GM18870 (cell line): ENCODE measurements around the gene PAPPA.

Experiments
- ATAC-seq: cut with Tn5 transposase; IDR thresholded peaks from one replicate; pipeline ENCODE4 v1.9.1; 2021; ENCODE audit warnings: moderate library complexity; ENCODE audit not compliant: unreplicated experiment

Gene PAPPA

GRCh38 chr9:116151199-116151598 lies 2.4 kb upstream of the PAPPA start:
- no peak for ATAC-seq

GRCh38 chr9:116151966-116152381 lies 1.6 kb upstream of the PAPPA start:
- no peak for ATAC-seq

GRCh38 chr9:116152390-116152789 lies 1.2 kb upstream of the PAPPA start:
- ATAC-seq = no peak

- no peak for ATAC-seq
Measured at GRCh38 chr9:116152941-116153764, 438 bp upstream of the PAPPA start.

GRCh38 chr9:116154334-116154975 lies 864 bp downstream of the PAPPA start:
- ATAC-seq = no peak

- ATAC-seq = no peak
Measured at GRCh38 chr9:116154976-116155697, 1.5 kb downstream of the PAPPA start.

GRCh38 chr9:116155698-116156039 lies 2.1 kb downstream of the PAPPA start:
- ATAC-seq = no peak

- ATAC-seq = no peak
Measured at GRCh38 chr9:116156621-116157314, 3.2 kb downstream of the PAPPA start.

- no peak for ATAC-seq
Measured at GRCh38 chr9:116157436-116158138, 4.0 kb downstream of the PAPPA start.

- ATAC-seq = no peak
Measured at GRCh38 chr9:116160676-116161571, 7.3 kb downstream of the PAPPA start.

GRCh38 chr9:116162241-116162781 lies 8.7 kb downstream of the PAPPA start:
- ATAC-seq = no peak

- ATAC-seq = no peak
Measured at GRCh38 chr9:116163293-116164055, 9.9 kb downstream of the PAPPA start.

GRCh38 chr9:116165912-116166311 lies 12.3 kb downstream of the PAPPA start:
- ATAC-seq = no peak

- no peak for ATAC-seq
Measured at GRCh38 chr9:116166713-116167112, 13.1 kb downstream of the PAPPA start.

- no peak for ATAC-seq
Measured at GRCh38 chr9:116168231-116168630, 14.6 kb downstream of the PAPPA start.

- no peak for ATAC-seq
Measured at GRCh38 chr9:116172216-116172615, 18.6 kb downstream of the PAPPA start.

GRCh38 chr9:116174347-116174746 lies 20.8 kb downstream of the PAPPA start:
- ATAC-seq = no peak

GRCh38 chr9:116175614-116176013 lies 22.0 kb downstream of the PAPPA start:
- no peak for ATAC-seq
